GM12872 (cell line): ENCODE data around the gene RASL11A.

ENCODE experiments used
- CTCF ChIP-seq: IDR thresholded peaks from 3 replicates; pipeline ENCODE4 v1.5.1; 2011; ENCODE audit warnings: low read depth, mild to moderate bottlenecking, low read length, moderate library complexity; ENCODE audit not compliant: insufficient read depth

Gene RASL11A

GRCh38 chr13:27245610-27246009, 25.0 kb upstream of the RASL11A start:
- no peak for TF ChIP-seq CTCF

GRCh38 chr13:27250833-27251165, 19.8 kb upstream of the RASL11A start:
- TF ChIP-seq CTCF, result no peak

DNA sequence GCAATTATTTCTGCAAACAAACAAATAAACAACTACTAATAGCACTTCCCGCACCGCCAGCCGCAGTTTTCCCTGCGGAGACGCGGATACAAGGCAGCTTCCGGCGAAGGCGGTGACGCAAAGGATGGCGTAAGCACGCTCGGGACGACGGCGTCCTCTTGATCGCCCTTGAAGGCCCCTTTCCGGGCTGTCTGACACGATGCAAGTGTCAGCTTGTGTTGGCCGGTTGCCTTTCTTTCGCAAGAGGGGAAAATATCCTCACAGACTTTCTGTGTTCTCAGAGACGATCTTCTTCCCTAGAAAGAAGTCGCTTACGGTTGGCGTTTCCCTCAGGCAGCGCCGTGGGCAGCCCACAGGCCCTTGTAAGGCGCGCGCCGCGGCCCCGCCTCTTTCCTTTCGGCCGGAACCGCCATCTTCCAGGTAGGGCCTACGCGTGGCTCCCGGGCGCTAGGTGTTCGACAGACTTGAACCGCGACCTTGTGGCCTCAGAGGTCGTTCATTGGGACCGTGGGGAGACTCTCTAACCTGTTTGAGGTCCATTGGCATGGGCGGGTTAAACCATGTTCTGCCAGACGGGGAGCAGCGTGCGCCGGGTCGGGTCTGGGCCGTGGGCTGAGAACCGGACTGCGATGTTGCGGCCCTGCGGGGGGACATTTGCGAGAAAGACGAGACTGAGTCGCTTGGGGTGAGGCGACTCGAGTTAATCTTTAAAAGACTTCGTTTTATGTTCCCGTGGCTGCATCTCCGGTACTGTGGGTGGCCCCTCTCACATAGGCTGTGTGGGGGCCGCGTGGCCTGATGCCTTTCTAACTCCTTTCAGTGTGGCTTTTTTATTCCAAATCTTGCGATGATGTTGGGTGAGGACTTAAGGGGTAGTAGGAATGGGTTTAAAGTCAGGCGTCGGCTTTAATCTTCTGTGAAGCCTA, 19.2 kb upstream of the RASL11A start, which contains the start of gene RPL21:
RPL21 (plus strand) TSS at position 393 of the 926 bp plus-strand sequence. CDS start 2,219 bp downstream, outside the sequence.
- no peak for TF ChIP-seq CTCF

- TF ChIP-seq CTCF, result no peak
Measured at GRCh38 chr13:27252467-27252866, 18.2 kb upstream of the RASL11A start.

DNA sequence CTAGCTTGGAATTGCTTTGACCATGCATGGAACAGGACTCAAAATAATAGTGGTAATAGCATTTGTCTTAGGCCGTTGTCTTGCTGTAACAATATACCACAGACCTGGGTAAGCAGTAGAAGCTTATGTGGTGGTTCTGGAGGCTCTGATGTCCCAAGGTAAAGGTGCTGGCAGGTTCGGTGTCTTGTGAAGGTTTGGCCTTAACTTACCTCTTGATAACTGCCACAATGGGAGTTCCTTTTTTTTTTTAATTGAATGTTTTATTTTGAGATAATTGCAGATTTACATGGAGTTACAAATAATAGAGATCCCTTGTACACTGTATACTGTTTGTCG, 13.4 kb upstream of the RASL11A start:
- TF ChIP-seq CTCF, result no peak

GRCh38 chr13:27257648-27258253, 12.9 kb upstream of the RASL11A start:
- no peak for TF ChIP-seq CTCF

- TF ChIP-seq CTCF, result no peak
Measured at GRCh38 chr13:27258637-27259386, 11.8 kb upstream of the RASL11A start.
